T-helper 1 cell treated with Interleukin-12 subunit alpha and Interleukin-12 subunit beta and Interleukin-4 antibody, amounts not matched to agents 30 ng/mL and 1 ng/mL, for 36 hours (primary cell): ENCODE results near the gene ZSWIM7. TPM values are rescaled to one million over a fixed set of nuclear protein-coding genes. Genes with fewer than 3 reads are reported as not detected.

ENCODE experiments used
- intact Hi-C: fragments of 100-400 bp; cut with micrococcal nuclease; formaldehyde crosslinking; loops from one replicate; pipeline ENCODE4 v1.15.1; 2024
- total RNA-seq: library from RNA; stranded (reverse); gene quantifications from 2 replicates; pipeline ENCODE4 v1.2.3, GENCODE V29; 2022

Gene ZSWIM7
- total RNA-seq: 7.7 and 9.2 TPM in 2 replicates

GRCh38 chr17:15999141-15999973 lies at the start of gene ZSWIM7, which contains the start of gene TTC19:
Gene ZSWIM7, minus strand, starts transcription at chr17:15999704. Its CDS starts 110 bp downstream, at chr17:15999594.
Gene TTC19, plus strand, starts transcription at chr17:15999824. Its CDS starts 25 bp downstream, at chr17:15999849.
- intact Hi-C loops: loop anchor here (1.0 to 10.0 kb wide), 5 partner anchors 102 to 1695 kb away; partner anchors contain the start of genes HS3ST3B1 and NCOR1

- intact Hi-C loops: no loop called here
Observed at GRCh38 chr17:16048811-16049449, 49.4 kb upstream of the ZSWIM7 start.

GRCh38 chr17:16046966-16047365 lies 47.5 kb upstream of the ZSWIM7 start:
- intact Hi-C loops: no loop called here

GRCh38 chr17:16044487-16044886 lies 45.0 kb upstream of the ZSWIM7 start:
- intact Hi-C loops: no loop called here

- intact Hi-C loops: no loop called here
Observed at GRCh38 chr17:16040710-16041251, 41.3 kb upstream of the ZSWIM7 start.

- intact Hi-C loops: no loop called here
Observed at GRCh38 chr17:16037636-16038035, 38.1 kb upstream of the ZSWIM7 start.

GRCh38 chr17:16036261-16036660 lies 36.8 kb upstream of the ZSWIM7 start:
- intact Hi-C loops: no loop called here

- intact Hi-C loops: no loop called here
Observed at GRCh38 chr17:16033729-16034349, 34.3 kb upstream of the ZSWIM7 start.

- intact Hi-C loops: loop anchor here (1.0 to 10.0 kb wide), 7 partner anchors 27 to 507 kb away; partner anchors contain the start of genes NCOR1 and PIGL
Observed at GRCh38 chr17:16027708-16028584, 28.4 kb upstream of the ZSWIM7 start.

GRCh38 chr17:16026895-16027294 lies 27.4 kb upstream of the ZSWIM7 start:
- intact Hi-C loops: loop anchor here (5.0 to 10.0 kb wide), 4 partner anchors 190 to 508 kb away; partner anchors contain the start of genes NCOR1 and PIGL

- intact Hi-C loops: loop anchor here (5.0 to 10.0 kb wide), 4 partner anchors 192 to 510 kb away; partner anchors contain the start of genes NCOR1 and PIGL
Observed at GRCh38 chr17:16025202-16025601, 25.7 kb upstream of the ZSWIM7 start.

- intact Hi-C loops: loop anchor here (10.0 kb wide), 2 partner anchors 341 to 511 kb away; no protein-coding TSS in a partner anchor
Observed at GRCh38 chr17:16023881-16024280, 24.4 kb upstream of the ZSWIM7 start.

GRCh38 chr17:16019347-16019746 lies 19.8 kb upstream of the ZSWIM7 start:
- intact Hi-C loops: no loop called here

GRCh38 chr17:16013943-16014407 lies 14.5 kb upstream of the ZSWIM7 start:
- intact Hi-C loops: no loop called here

- intact Hi-C loops: no loop called here
Observed at GRCh38 chr17:16007439-16007838, 7.9 kb upstream of the ZSWIM7 start.

GRCh38 chr17:16005636-16006035 lies 6.1 kb upstream of the ZSWIM7 start:
- intact Hi-C loops: no loop called here

GRCh38 chr17:16003841-16004240 lies 4.3 kb upstream of the ZSWIM7 start:
- intact Hi-C loops: no loop called here

- intact Hi-C loops: no loop called here
Observed at GRCh38 chr17:16002708-16003260, 3.3 kb upstream of the ZSWIM7 start.

GRCh38 chr17:16001226-16001897 lies 1.9 kb upstream of the ZSWIM7 start:
- intact Hi-C loops: loop anchor here (1.0 kb wide), 1 partner anchor 27 kb away; no protein-coding TSS in a partner anchor
